Stimulated activated CD8-positive, alpha-beta memory T cell treated with anti-CD3 and anti-CD28 coated beads, Interleukin-7, amount 100 ng/mL, for 48 hours (primary cell): ENCODE measurements around the gene TXNDC16.

ENCODE experiments used
- DNase-seq, 2 donors: peaks; one replicate each; pipeline ENCODE4 v3.0.0-alpha.2; 2020; ENCODE audit warnings: low read depth in 1 of 2; ENCODE audit errors: extremely low read depth in 1 of 2

TXNDC16 gene

DNA sequence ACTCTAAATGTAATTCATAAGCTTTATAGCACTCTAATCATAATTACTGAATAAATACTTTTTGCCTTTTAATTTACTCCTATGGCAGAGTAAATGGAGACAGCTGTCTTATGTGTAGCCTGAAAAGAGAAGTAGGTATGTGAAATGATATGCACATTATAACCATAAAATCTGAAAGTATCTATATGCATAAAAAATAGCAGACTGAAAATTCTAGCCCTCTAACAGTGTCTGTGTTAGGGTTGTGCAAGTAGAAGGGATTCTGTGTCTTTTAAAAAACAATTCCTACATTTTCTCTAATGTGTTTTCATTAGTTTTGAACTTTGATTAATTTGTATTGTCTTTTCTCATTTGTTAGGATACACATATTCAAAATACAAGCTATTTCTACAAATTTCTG, 94.9 kb downstream of the TXNDC16 start:
- no peak for DNase-seq

DNA sequence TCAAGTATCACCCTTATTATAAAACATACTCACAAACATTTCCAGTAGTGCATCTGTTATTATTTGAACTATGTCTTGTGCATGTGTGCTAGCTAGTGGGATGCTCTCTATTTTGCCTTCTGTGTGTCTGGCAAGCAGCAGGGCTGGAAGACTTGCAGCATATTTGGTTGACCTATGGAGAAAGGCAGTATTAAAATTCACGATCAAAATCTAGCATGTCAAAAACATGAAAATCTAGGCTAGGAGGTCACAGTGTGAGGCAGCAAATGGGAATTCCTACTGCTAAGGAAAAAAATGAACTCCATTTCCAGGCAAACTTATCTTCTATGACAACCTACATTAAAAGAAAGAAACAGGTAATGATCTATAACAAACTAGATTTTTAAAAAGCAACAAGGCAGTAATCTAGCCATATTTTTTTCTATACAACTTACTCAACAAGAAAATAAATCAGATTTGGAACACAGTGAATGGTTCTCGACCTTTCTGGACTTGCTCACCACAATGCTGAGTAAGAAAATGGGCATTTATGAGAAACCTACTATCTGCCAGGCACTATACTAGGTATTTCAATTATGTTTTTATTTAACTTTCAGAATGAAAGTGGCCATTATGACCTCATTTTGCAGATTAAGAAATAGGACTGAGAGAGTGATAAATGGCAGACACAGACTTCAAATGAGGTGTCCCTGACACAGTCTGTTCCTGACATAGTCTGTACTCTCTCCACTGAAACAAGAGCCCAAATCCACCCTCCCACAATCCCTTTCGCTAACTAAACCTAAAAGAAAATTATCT, 96.8 kb downstream of the TXNDC16 start:
- no peak for DNase-seq

- DNase-seq = no peak
Measured at GRCh38 chr14:52447236-52447635, 105.1 kb downstream of the TXNDC16 start.

GRCh38 chr14:52446355-52446754, 106.0 kb downstream of the TXNDC16 start:
- no peak for DNase-seq

DNA sequence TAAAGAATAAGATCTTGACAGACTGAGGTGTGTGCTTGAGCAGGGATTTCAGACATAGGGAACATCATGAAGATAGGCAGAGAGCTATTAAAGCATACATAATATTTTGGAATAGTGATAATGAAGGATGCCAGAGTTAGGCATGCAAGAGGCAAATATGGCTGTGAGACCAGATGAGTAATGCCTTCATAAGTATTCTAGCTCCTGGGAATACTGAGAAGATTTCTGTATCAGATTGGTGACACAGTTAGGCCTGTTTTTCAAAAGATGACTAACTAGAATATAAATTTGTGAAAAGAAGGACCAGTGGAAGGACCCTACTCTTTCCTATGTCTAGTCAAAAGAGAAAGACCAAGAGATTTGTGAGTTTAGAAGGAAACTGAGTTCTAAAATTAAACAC, 108.8 kb downstream of the TXNDC16 start:
- no peak for DNase-seq

- DNase-seq = no peak
Measured at GRCh38 chr14:52442602-52443001, 109.7 kb downstream of the TXNDC16 start.

DNA sequence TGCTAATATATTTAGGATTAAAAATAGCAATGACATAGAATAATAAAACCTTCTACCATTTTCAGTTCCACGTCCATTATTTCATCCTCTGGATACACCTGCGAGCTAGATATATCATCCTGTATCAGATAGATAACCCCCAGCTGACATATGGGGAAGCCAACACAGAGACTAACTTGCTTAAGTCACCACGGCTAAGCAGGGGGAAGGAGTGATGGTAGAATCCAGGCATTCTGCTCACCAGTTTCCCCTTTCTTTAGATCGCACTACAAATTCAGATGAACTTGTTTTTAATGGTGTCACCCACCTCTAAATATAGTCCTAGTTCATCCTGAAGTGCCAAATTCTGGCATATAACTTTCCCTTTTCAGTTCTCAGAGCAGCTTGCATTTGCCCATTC, 110.1 kb downstream of the TXNDC16 start:
- no peak for DNase-seq

- no peak for DNase-seq
Measured at GRCh38 chr14:52439476-52439875, 112.8 kb downstream of the TXNDC16 start.

- no peak for DNase-seq
Measured at GRCh38 chr14:52434955-52435354, 117.3 kb downstream of the TXNDC16 start.

DNA sequence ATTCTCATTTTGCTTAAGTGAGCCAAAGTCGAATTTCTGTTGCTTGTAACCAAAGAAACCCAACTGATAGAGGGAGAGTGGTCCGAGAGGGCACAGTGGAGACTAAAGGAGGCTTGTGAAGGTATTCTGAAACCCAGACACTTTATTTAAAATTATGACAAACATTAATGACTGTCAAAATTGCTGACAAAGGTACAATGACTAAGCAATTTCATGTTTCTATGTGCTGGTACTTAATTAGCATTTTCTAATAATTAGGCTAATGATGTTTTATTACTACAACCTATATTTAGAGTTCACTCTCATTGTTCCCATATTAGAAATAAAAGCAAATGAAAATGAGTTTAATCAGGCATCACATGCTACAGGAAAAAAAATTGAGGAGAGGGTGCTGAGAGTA, 121.8 kb downstream of the TXNDC16 start:
- no peak for DNase-seq

DNA sequence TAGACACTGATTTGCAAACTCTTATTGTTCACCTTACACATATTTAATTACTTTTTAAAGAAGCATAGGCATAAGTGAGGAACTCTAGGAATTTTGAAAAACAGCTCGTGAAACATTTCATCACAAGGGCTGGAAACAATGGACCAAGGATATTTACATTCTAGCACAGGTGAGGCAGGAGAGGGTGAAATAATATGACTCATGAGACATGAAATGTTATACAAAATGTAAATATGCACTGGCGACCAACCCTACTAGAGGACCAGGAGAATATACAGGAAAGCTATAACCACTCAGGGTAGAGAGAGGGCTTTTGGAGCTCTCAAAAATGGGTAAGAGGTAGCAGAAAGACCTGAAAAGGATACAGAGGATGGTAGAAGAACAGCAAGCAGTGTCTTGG, 122.9 kb downstream of the TXNDC16 start:
- no peak for DNase-seq

DNA sequence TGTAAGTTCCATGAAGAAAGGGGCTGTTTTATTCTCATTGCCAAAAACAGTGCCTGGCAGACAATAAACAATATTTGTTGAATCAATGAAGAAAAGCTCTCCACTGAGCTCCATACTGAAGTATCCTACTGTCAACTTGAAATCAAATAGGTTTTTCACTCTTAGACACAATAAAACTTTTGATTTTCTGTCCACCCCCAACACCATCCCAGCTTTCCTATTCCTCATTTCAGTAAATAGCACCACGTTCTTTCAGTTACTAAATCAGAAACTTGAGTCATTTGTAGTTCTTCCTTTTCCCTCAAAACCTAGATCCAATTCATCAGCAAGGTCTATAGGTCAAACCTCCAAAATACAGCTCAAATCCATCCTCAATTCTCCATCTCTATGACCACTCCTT, 124.8 kb downstream of the TXNDC16 start:
- no peak for DNase-seq

- no peak for DNase-seq
Measured at GRCh38 chr14:52422650-52423356, 129.5 kb downstream of the TXNDC16 start.

GRCh38 chr14:52417139-52417538, 135.2 kb downstream of the TXNDC16 start:
- no peak for DNase-seq

DNA sequence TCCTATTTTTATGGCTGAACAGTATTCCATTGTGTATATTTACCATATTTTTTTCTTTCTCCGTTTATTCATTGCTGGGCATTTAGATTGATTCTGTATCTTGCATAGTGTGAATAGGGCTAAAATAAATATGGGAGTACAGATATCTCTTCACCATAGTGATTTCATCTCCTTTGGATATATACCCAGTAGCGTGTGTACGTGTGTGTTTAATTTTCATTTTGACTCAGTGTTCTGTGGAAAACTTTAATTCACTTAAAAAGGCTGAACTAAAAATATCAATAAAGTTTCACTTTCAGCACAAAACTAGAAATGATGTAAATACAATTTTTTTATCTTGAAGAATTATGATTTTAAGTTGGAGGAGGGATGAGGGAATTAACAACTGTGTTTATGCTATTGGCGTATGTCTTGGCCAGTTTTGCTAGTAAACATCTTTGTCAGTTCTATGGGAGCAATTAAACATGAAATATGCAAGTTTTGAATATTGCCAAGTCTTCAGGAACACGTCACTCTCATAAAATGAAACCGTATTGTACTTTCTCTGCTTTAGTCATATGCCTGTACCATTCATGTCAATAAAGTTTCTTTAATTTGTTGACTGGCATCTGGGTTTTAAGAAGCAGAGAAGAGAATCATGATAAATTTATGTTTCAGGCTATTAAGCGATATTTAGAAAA, 138.4 kb downstream of the TXNDC16 start:
- DNase-seq = no peak

- no peak for DNase-seq
Measured at GRCh38 chr14:52412426-52412825, 139.9 kb downstream of the TXNDC16 start.

DNA sequence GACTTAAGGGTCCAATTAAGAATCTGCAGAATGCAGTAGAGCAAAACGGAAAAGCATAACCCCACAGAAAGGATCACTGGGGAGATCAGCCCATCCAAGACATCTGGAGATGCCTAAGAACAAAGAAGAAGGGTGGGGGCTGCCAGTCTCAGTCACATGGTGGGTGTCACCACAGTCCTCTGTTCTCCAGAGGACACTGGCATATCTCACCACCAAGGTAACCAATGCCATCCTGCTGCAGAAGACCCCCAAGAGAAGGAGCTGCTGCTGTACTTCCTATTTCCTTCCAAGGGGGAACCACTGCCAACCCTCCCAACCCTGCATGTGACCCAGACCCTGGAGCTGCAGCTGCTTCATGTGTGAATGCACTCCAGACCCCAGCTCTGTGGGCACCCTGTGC, 147.0 kb downstream of the TXNDC16 start:
- no peak for DNase-seq

GRCh38 chr14:52402812-52403526, 149.3 kb downstream of the TXNDC16 start:
- no peak for DNase-seq

- no peak for DNase-seq
Measured at GRCh38 chr14:52400846-52401245, 151.5 kb downstream of the TXNDC16 start.

DNA sequence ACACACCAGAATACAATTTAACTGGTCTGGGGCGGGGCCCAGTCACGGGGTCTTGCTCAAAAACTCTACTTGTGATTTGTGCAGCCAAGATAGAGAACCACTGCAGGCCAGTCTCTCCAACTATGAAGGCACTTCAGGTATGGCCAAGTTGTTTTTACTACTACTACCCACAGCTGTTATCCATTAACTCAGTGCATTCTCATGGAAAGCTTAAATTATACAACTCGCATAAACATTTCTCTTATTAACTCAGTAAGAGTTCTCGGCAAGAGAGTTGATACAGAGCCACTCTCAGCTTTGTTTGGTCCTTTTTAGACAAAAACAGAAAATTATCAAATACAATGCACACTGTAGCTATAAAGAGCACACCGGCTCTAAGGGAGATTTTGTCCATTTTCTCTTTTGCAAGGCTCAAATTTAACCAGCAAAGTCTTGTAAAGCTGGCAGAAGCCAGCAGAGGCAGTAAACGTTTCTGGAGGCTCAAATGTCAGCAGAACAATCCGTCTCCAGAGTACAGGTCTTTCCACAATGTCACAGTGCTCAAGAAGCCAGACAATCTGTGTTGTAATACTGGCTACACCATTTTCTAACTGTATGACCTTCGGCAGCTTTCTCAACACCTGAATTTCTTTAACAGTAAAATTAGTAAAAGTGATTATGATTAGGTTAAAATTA, 152.2 kb downstream of the TXNDC16 start:
- no peak for DNase-seq

GRCh38 chr14:52399104-52399503, 153.2 kb downstream of the TXNDC16 start:
- DNase-seq = no peak
